Mononuclear cell (primary cell): ENCODE data around the gene CROCC. TPM values are rescaled to one million over a fixed set of nuclear protein-coding genes. Genes with fewer than 3 reads are reported as not detected.
"Not testable (repeated sequence)": the region's sequence is repeated elsewhere in the genome, so short reads cannot be mapped to it uniquely, and the experiment has no call there.

ENCODE experiments used
- H3K27me3 ChIP-seq: 2 replicates; pipeline ENCODE4 v1.6.0; 2011; ENCODE audit warnings: low read length, control low read depth; ENCODE audit not compliant: insufficient read depth
- H3K4me1 ChIP-seq: 2 replicates; pipeline ENCODE4 v1.5.1; 2011; ENCODE audit warnings: mild to moderate bottlenecking, low read length, control low read depth; ENCODE audit not compliant: insufficient read depth
- H3K4me3 ChIP-seq: 2 replicates; pipeline ENCODE4 v1.5.1; 2011; ENCODE audit warnings: mild to moderate bottlenecking, low read length, moderate library complexity
- H3K9me3 ChIP-seq: 2 replicates; pipeline ENCODE4 v1.5.1; 2011; ENCODE audit warnings: low read depth, mild to moderate bottlenecking, control low read depth, low read length
- total RNA-seq: library from RNA; depleted of rRNA; stranded (reverse); fragments of >200 nt; gene quantifications from one replicate; pipeline ENCODE4 v1.2.3, GENCODE V29; 2012

The CROCC gene
- total RNA-seq, 1 donor = 27.8 TPM

DNA sequence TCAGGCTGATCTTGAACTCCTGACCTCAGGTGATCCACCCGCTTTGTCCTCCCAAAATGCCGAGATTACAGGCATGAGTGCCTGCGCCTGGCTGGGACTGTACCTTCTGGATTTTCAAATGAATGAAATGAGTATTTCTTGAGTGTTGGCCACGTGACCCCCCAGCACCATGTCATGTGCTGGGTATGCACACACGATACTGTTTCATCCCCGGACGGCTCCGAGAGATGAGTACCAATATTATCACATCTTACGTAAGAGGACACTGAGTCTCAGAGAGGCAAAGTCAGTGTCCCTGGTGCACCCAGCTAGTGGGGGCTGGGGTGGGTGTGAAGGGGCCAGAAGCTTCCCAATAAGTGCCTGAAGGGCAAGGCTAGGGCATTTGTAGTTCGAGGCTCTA is 780 bp upstream of the CROCC start:
- H3K4me1 ChIP-seq = peaks cover 13% of the 10 kb centered on the region
- no peaks in the 10 kb centered on the region for H3K27me3 ChIP-seq
- H3K9me3 ChIP-seq = no peaks in the 10 kb centered on the region
- H3K4me3 ChIP-seq = no peak overlapping the region

DNA sequence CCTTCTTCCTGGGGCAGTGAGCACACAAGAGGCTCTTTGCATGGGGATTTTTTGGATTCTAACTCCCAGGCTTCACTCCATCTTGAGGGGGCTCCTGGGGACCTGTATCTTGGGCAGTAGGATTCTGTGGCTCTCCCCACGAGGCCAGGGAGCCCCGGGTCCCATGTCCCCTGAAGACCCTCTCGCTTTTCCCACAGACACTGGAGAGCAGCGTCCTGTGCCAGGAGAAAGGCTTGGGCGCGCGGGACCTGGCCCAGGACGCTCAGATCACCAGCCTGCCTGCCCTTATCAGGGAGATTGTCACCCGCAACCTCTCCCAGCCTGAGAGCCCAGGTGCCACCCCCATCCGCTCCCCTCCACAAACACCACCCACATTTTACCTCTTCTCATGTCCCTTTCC is 735 bp downstream of the CROCC start:
- Histone ChIP-seq H3K27me3 (no peaks in the 10 kb centered on the region), H3K4me1 (peaks cover 13% of the 10 kb centered on the region), H3K9me3 (no peaks in the 10 kb centered on the region), H3K4me3 (no peak overlapping the region)

DNA sequence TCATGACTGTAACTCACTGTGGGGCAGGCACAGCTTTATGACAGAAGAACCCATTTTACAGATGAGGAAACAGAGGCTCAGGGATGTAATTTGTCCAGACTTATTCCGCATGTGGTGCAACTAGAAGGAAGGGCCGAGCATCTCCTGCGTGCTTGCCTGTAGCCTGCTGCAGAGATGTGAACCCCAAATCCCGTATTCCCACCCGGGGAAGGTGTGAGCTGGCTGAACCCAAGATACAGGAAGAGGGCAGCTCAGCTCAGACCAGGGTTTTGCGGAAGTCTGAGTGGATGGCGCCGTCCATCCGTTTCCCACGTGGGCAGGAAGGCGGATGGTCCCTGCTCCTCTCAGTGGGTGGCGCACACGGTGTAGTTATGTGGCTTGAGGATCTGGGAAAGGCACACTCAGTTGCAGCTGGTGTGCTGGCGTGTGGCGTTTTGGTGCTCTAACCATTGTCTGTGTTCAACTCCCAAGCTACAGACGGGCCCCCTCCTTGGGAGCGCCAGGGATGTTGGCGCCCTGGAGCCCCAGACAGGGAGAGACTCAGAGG is 1.2 kb downstream of the CROCC start:
- no peaks in the 10 kb centered on the region for H3K27me3 ChIP-seq
- no peak overlapping the region for H3K4me3 ChIP-seq
- no peaks in the 10 kb centered on the region for H3K9me3 ChIP-seq
- peaks cover 13% of the 10 kb centered on the region for H3K4me1 ChIP-seq

DNA sequence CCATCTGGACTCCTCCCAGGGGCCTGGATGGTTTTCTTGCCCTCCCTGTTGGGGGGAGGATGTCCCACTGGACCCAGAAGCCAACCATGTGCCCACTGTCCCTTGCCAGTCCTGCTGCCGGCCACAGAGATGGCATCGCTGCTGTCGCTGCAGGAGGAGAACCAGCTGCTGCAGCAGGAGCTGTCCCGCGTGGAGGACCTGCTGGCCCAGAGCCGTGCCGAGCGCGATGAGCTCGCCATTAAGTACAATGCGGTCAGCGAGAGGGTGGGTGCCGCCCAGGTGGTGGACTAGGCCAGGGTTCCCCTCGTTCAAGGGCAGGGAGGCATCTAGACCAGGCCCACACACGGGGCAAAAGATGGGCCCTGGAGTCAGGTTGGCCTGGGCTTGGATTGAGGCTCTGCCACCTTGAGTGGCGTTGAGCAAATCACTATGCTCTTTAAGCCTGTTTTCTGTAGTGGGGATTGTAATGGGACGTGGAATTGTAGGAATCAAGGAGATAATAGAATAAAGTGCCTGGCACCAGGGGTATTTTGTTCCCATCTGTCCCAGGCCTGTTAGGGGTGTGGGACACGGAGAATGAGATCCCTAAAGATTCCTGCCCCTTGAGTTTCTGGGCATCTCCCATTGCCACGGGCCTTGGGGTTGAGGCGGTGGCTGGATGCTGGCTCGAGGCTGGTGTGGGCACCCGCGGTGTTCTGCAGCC is 2.6 kb downstream of the CROCC start:
- Histone ChIP-seq H3K9me3 (no peaks in the 10 kb centered on the region), H3K4me1 (peaks cover 13% of the 10 kb centered on the region), H3K4me3 (no peak overlapping the region), H3K27me3 (no peaks in the 10 kb centered on the region)

DNA sequence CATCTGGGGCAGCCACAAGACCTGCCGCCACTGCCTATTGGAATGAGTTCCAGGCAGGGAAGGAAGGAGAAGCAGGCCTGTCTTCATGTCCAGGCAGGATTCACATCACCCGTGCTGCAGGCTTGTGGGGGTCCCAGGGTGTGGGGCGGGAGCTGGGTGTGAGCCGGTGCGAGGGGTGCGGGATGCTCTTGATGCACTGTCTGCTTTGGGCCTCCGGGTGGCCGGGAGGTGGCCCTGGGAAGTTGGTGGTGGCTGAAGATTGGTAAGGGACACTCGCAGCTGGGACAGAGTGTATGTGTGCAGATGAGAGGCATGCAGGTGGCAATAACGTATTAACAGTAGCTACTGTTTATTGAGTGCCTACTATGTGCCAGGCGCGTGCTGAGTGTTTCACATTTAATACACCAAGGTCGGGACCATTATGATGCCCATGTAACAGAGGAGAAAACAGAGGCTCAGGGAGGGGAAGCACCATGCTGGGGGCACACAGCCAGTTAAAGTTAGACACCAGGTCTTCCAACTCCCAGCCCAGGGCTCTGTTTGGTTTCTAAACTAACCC is 3.3 kb downstream of the CROCC start:
- Histone ChIP-seq H3K9me3 (no peaks in the 10 kb centered on the region), H3K4me1 (peaks cover 13% of the 10 kb centered on the region), H3K27me3 (no peaks in the 10 kb centered on the region), H3K4me3 (no peak overlapping the region)

DNA sequence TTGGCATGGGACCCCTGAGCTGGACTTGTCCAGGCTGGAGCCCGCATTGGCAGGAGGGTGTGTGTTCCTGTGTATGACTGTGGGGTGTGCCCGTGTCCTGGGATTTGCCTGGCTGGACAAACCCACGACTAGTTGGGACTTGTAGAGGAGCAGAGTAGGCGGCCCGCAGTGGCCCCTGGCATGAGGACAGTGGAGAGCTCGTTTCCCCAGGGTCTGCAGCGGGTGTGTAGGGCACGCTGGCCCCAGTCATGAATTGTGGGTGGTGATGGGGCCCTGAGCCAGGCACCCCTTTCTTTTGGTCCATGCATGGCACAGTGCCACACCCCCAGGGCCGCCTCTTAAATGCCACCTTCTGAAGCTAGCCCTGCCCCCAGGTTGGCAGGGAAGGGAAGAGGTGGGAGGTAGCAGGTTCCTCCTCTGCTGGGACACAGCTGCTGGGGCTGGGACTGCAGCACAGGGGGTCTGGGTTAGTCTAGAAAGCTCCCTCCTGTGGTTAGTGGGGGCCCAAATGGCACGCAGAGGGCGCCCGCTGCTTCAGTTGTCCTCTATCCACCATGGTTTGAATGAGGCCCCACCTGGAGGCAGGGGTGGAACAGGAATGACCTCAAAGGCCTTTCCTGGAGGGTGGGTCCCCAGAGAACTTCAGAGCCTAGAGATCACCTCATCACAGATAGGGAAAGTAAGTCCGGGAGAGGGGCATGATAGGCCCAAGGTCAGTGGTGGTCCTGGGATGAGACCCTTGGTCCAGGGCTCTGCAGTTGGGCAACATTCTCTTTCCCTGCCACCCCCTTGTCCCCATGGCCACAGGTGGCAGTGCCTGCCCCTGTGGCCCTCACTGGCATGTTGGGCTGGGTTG is 4.1 kb downstream of the CROCC start:
- Histone ChIP-seq H3K9me3 (no peaks in the 10 kb centered on the region), H3K4me1 (peaks cover 13% of the 10 kb centered on the region), H3K27me3 (no peaks in the 10 kb centered on the region), H3K4me3 (no peak overlapping the region)

DNA sequence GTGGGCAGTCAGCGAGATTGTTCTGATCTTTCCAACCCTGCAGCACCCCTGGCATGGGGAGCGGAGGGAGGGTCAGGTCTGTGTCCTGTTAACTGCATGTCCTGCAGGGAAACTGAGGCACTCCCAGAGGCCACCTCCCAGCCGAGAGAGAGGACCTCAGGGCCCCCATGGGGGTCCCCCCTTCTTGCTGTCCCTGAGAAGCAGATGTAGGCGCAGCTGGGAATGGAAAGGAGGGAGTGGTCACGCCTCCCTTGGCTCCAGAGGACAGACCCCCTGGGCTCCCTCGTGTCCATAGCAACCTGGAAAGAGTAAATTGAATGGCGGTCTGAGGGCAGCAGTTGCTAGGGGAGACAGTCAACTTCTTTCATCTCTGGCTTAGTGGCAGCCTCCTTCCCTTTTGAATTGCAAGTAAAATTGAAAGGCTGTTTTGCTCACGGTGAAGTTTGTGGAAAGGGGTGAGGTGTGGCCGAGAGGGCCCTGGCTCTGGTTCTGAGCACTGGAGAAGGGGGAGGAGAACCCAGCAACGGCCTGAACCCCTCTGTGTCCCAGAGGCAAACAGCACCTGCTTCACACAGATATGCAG is 4.9 kb downstream of the CROCC start:
- no peaks in the 10 kb centered on the region for H3K27me3 ChIP-seq
- H3K4me1 ChIP-seq = peaks cover 8% of the 10 kb centered on the region
- no peak overlapping the region for H3K4me3 ChIP-seq
- no peaks in the 10 kb centered on the region for H3K9me3 ChIP-seq

DNA sequence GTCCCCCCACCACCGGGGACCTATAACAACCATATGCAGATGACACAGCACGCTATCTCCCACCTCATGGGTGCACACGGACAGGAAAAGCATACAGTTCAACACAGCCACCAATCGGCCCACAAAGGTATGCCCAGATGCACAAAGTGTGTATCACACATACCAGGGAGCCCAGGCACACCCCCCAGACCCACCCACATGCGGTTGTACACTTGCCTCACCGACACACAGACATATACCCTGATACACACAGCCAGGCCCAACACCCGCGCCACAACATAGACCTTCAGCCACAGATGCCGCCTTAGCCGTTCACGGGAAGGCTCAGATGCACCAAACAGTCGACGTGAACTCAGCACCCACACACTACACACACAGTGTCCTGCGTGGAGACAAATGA is 5.5 kb downstream of the CROCC start:
- Histone ChIP-seq H3K27me3 (no peaks in the 10 kb centered on the region), H3K4me1 (peaks cover 2% of the 10 kb centered on the region), H3K9me3 (no peaks in the 10 kb centered on the region), H3K4me3 (no peak overlapping the region)

DNA sequence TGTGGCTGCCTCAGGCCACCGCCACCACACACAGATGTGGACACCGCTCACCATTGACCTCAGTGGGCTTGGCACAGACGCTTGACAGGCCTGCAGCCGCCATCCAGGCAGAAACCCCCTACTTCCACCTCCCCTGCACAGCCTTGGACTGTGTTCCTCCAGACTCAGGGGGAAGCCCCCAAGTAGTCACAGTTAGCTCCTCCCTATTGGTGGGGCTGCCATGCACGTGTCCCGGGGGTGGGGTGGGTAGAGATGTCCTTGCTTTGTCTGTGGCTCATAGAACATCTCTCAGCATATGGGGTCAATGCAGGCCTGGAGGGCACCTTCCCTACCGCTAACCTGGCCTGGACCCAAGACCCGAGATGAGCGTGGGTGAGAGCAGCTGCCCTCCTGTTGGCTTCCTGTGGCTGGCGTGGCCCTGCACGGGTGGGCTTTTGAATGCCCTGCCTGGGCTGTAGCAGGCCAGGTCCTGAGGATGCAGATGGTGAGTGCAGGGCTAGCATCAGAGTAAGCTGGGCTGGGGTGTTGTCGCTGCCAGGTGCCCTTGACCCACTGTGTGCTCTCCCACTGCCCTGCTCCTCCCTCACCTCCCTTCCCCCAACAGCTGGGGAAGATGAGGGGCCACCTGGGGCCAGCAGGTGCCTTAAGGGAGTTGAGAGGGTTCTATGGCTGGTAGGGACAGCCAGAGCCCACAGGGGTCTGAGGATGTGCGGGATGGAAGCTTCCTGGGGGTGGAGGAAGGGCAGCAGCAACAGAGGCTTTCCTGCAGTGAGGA is 6.2 kb downstream of the CROCC start:
- H3K4me1 ChIP-seq = no peaks in the 10 kb centered on the region
- H3K27me3 ChIP-seq = no peaks in the 10 kb centered on the region
- H3K4me3 ChIP-seq = no peak overlapping the region
- no peaks in the 10 kb centered on the region for H3K9me3 ChIP-seq

DNA sequence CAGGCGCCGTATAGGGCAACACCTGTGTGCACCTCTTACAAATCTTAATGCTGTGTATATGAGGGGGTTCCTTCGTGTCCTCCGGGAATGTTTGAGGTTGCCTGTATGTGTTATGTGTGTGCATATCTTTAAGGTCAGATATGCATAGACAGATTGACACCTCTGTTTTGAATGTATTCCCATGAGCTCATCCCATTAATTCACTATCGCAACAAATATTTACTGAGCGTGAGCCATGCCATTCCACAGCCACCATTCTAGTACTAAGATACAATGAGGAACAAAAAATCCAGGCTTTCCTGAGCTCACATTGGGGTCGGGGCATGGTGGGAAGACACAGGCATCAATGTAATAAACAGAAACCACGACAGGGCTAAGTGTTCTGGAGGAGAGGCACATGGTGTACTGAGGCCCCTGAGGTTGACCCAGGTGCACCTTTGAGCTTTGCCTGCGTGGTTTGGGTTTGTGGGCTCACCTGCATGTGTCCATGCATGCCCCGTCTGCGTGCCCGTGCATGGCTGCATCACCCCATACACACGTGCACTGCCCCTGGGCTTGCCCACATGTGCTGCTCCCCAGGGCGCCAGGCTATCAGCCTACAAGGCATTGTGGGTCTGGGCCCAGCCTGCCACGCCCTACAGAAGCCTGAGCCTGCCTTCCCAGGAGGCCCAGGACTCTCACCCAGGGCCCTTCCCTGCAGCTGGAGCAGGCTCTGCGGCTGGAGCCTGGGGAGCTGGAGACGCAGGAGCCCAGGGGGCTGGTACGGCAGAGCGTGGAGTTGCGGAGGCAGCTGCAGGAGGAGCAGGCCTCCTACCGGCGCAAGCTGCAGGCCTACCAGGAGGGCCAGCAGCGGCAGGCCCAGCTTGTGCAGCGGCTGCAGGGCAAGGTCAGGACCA is 7.7 kb downstream of the CROCC start:
- not testable (repeated sequence) for H3K9me3 ChIP-seq, H3K27me3 ChIP-seq, H3K4me3 ChIP-seq, H3K4me1 ChIP-seq

DNA sequence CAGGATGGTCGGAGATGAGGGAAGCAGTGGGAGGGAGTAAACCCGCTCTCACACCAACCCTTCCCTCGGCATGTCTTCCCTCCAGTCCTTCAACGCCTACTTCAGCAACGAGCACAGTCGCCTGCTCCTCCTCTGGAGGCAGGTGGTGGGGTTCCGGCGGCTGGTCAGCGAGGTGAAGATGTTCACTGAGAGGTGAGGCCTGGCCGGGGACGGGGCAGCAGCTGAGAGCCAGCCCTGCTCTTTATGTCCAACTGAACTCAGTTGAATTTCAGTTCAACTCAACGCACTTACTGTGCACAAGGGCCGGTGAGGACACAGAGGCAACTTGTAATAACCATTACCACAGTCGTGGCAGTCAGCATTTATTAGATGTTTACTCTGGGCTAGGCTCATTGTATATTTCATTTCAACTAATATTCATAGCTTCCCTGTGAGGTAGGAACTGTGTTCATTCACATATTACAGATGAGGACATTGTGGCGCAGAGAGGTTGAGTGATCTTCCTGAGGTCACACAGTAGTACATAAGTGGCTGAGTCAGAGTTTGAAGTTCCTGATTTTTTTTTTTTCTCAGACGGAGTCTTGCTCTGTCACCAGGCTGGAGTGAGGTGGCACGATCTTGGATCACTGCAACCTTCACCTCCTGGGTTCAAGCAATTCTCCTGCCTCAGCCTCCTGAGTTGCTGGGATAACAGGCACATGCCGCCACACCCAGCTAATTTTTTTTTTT is 9.6 kb downstream of the CROCC start:
- H3K4me1 ChIP-seq, H3K9me3 ChIP-seq, H3K27me3 ChIP-seq, H3K4me3 ChIP-seq: not testable (repeated sequence)

DNA sequence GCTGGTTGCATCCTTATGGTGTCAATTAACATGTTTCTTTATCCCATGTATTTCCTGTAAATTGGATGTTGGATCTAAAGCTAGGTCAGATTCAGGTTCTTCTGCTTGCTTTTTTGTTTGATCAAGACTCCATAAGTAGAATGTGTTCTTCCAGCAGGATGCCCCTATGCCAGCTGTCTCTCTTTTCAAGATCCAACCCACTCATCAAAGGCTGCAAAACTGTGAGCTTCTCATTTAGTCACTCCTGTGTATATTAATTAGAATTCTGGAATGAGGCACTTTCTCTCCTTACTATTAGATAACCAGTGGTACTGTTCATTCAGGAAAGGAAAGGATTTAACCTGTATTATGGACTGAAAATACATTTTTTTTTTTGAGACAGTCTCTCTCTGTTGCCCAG is 12.2 kb downstream of the CROCC start:
- H3K4me3 ChIP-seq, H3K4me1 ChIP-seq, H3K9me3 ChIP-seq, H3K27me3 ChIP-seq: not testable (repeated sequence)

DNA sequence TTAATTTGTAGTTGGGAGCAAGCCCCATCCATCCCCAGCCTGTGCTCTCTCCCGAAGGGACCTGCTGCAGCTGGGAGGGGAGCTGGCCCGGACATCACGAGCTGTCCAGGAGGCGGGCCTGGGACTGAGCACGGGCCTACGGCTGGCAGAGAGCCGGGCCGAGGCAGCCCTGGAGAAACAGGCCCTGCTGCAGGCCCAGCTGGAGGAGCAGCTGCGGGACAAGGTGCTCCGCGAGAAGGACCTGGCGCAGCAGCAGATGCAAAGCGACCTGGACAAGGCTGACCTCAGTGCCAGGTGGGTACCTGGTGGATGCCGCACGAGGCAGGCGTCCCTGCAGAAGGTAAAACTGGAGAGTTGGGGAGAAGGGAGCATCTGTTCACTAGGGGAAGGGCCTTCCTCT is 14.8 kb downstream of the CROCC start:
- not testable (repeated sequence) for H3K4me3 ChIP-seq, H3K4me1 ChIP-seq, H3K27me3 ChIP-seq, H3K9me3 ChIP-seq
